Measurements from ENCODE around the gene ANKS6. TPM values are rescaled to one million over a fixed set of nuclear protein-coding genes. Genes with fewer than 3 reads are reported as not detected.

The ANKS6 gene
- total RNA-seq, 1 experiment from 2014 or later, result 39.2 TPM

DNA sequence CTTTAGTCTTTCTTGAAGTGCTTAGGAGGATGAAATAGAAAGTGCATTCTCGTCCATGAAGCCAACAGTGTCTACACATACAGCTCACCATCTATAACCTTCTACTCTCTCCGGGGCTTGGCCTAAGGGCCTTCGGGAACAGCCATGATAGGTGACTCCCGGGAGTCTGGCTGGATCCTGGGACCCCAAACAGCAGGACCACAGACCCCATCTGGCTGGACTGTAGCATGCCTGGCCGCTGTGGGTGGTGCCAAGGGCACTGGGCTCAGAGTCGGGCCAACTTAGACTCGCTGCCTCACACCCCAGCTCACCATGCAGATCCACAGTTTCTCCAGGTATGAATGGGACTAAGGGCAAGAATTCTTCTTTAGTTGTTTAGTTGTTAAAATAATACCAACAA is 104.0 kb downstream of the ANKS6 start (continued):
- TF ChIP-seq, protein P1, sequence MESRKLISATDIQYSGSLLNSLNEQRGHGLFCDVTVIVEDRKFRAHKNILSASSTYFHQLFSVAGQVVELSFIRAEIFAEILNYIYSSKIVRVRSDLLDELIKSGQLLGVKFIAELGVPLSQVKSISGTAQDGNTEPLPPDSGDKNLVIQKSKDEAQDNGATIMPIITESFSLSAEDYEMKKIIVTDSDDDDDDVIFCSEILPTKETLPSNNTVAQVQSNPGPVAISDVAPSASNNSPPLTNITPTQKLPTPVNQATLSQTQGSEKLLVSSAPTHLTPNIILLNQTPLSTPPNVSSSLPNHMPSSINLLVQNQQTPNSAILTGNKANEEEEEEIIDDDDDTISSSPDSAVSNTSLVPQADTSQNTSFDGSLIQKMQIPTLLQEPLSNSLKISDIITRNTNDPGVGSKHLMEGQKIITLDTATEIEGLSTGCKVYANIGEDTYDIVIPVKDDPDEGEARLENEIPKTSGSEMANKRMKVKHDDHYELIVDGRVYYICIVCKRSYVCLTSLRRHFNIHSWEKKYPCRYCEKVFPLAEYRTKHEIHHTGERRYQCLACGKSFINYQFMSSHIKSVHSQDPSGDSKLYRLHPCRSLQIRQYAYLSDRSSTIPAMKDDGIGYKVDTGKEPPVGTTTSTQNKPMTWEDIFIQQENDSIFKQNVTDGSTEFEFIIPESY (IDR thresholded peaks at IDR 0.05; ENCODE audit: extremely low read depth, insufficient replicate concordance, low read length), result no peak

DNA sequence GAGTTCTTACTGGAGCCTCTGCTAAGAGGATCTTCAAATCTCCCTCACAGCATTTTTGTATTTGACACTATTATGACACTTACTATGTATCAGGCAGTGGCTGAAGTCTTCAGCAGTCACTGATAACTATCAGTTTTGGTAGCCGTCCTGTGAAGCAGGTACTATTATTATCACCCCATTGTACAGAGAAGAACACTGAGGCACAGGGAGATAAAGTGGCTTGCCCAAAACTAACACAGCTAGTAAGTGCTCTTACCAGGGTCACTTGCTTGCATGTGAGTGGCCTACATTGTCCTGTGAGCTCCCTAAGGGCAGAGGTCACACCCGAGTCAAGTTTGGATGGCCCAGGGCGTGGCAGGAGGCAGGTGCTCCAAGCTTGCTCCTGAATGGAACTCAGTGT is 104.5 kb downstream of the ANKS6 start:
- no TSS peak for BruUV-seq (replicated peaks)
- no peaks in the 10 kb centered on the region for H3K9me3 ChIP-seq (ENCODE audit: control insufficient read depth in 1 of 2, insufficient read depth in 1 of 2, low read depth in 1 of 2, low read length in 2 of 2)
- ChIA-PET POLR2A (no interaction called here), RAD21 (ENCODE audit: low non-redundant PET in 1 of 2, low total read pairs in 2 of 2, uncharacterized antibody in 2 of 2, unreplicated experiment in 2 of 2) (no interaction called here), CTCF (no interaction called here)
- H3K79me2 ChIP-seq (ENCODE audit: insufficient read depth, low read length), result no peaks in the 10 kb centered on the region
- H3K27ac ChIP-seq (ENCODE audit: low read depth, low read length), result no peak overlapping the region
- no peaks in the 10 kb centered on the region for H3K9me2 ChIP-seq (ENCODE audit: insufficient read depth)
- ATAC-seq, result no peak
- no peak for TF ChIP-seq YY1 (IDR thresholded peaks at IDR 0.05; ENCODE audit: extremely low read depth, insufficient replicate concordance, low read depth, low read length)
- no peak for TF ChIP-seq POLR2A (IDR thresholded peaks at IDR 0.05; ENCODE audit: borderline replicate concordance, extremely low read depth, insufficient read depth, insufficient read length)
- TF ChIP-seq POLR2AphosphoS5 (IDR thresholded peaks at IDR 0.05; ENCODE audit: low read depth, low read length), result no peak
- no peak for TF ChIP-seq EGR1 (IDR thresholded peaks at IDR 0.05; ENCODE audit: low read depth)
- TF ChIP-seq SIN3A (IDR thresholded peaks at IDR 0.05; ENCODE audit: low read depth), result no peak
- no peaks in the 10 kb centered on the region for H3K36me3 ChIP-seq (ENCODE audit: control insufficient read depth in 1 of 2, insufficient read depth in 2 of 2, low read length in 2 of 2)
- H3K27me3 ChIP-seq (ENCODE audit: insufficient read depth, low read length), result peaks cover 15% of the 10 kb centered on the region
- H3K9ac ChIP-seq (ENCODE audit: low read length), result no peak overlapping the region
- H3K4me2 ChIP-seq (ENCODE audit: low read length), result no peak overlapping the region
- H4K20me1 ChIP-seq (ENCODE audit: insufficient read depth), result no peaks in the 10 kb centered on the region
- H2AFZ ChIP-seq (ENCODE audit: low read depth, low read length, poor library complexity, severe bottlenecking), result no peak overlapping the region
- H3K4me3 ChIP-seq (replicated peaks in 1 of 2; ENCODE audit: low read depth in 1 of 2, low read length in 2 of 2), result no peak overlapping the region
- H3K4me1 ChIP-seq (ENCODE audit: control insufficient read depth in 1 of 2, insufficient read depth in 2 of 2, low read length in 2 of 2), result no peaks in the 10 kb centered on the region
- intact Hi-C loops (cut with micrococcal nuclease), result no loop called here
- no peak for DNase-seq (ENCODE audit: low read depth, low spot score)

DNA sequence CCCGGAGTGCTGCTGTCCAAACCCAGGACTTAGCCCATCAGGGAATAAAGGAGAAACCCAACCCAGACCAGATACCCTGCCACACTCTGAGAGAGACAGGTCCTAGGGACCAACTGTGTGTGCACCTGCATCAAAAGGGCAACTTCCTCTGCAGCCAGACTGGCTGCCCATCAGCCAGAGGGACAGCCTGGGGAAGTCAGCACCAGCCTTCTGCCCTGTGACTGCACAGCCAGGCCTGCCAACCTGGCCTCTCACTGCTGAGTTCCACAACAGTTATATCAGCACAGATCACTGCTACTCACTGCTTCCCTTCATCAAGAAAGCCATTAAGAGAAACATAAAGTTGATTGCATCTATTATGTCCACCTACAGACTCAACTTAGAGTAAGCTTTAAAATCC is 105.7 kb downstream of the ANKS6 start:
- BruUV-seq (replicated peaks), result no TSS peak
- no peak for TF ChIP-seq ZNF274 (IDR thresholded peaks at IDR 0.05; ENCODE audit: low read depth, low read length)
- no peak for TF ChIP-seq EGR1 (IDR thresholded peaks at IDR 0.05; ENCODE audit: low read depth)
- TF ChIP-seq, protein P1 (IDR thresholded peaks at IDR 0.05; ENCODE audit: extremely low read depth, insufficient replicate concordance, low read length), result no peak
- no peak for TF ChIP-seq ZFX (IDR thresholded peaks at IDR 0.05)
- TF ChIP-seq SIN3A (IDR thresholded peaks at IDR 0.05; ENCODE audit: low read depth), result no peak
- no peak for TF ChIP-seq ELF1 (IDR thresholded peaks at IDR 0.05; ENCODE audit: borderline replicate concordance, low read depth)
- TF ChIP-seq POLR2A (IDR thresholded peaks at IDR 0.05; ENCODE audit: borderline replicate concordance, extremely low read depth, insufficient read depth, insufficient read length), result no peak
- TF ChIP-seq SRF (IDR thresholded peaks at IDR 0.05; ENCODE audit: low read depth), result no peak
- TF ChIP-seq, protein P2, sequence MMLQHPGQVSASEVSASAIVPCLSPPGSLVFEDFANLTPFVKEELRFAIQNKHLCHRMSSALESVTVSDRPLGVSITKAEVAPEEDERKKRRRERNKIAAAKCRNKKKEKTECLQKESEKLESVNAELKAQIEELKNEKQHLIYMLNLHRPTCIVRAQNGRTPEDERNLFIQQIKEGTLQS (IDR thresholded peaks at IDR 0.05), result no peak
- TF ChIP-seq EZH2 (IDR thresholded peaks at IDR 0.05), result no peak
- no peak for TF ChIP-seq YY1 (IDR thresholded peaks at IDR 0.05; ENCODE audit: extremely low read depth, insufficient replicate concordance, low read depth, low read length)
- no peak for TF ChIP-seq EZH2phosphoT487 (IDR thresholded peaks at IDR 0.05; ENCODE audit: borderline replicate concordance)
- no peak for TF ChIP-seq POLR2AphosphoS5 (IDR thresholded peaks at IDR 0.05; ENCODE audit: low read depth, low read length)
- TF ChIP-seq CBX3 (IDR thresholded peaks at IDR 0.05; ENCODE audit: low read depth), result no peak
- TF ChIP-seq TCF7L2 (IDR thresholded peaks at IDR 0.05; ENCODE audit: borderline replicate concordance, extremely low read depth, insufficient read depth, insufficient read length), result no peak

More for the DNA sequence above, 105.7 kb downstream of the ANKS6 start:
- Histone ChIP-seq H3K36me3 (ENCODE audit: control insufficient read depth in 1 of 2, insufficient read depth in 2 of 2, low read length in 2 of 2) (no peaks in the 10 kb centered on the region), H4K20me1 (ENCODE audit: insufficient read depth) (no peaks in the 10 kb centered on the region), H3K27ac (ENCODE audit: low read depth, low read length) (no peak overlapping the region), H2AFZ (ENCODE audit: low read depth, low read length, poor library complexity, severe bottlenecking) (no peak overlapping the region), H3K9me2 (ENCODE audit: insufficient read depth) (no peaks in the 10 kb centered on the region), H3K4me1 (ENCODE audit: control insufficient read depth in 1 of 2, insufficient read depth in 2 of 2, low read length in 2 of 2) (no peaks in the 10 kb centered on the region), H3K4me3 (replicated peaks in 1 of 2; ENCODE audit: low read depth in 1 of 2, low read length in 2 of 2) (no peak overlapping the region), H3K9me3 (ENCODE audit: control insufficient read depth in 1 of 2, insufficient read depth in 1 of 2, low read depth in 1 of 2, low read length in 2 of 2) (no peaks in the 10 kb centered on the region), H3K4me2 (ENCODE audit: low read length) (no peak overlapping the region), H3K79me2 (ENCODE audit: insufficient read depth, low read length) (no peaks in the 10 kb centered on the region), H3K9ac (ENCODE audit: low read length) (no peak overlapping the region), H3K27me3 (ENCODE audit: insufficient read depth, low read length) (peaks cover 5% of the 10 kb centered on the region)
- CTCF ChIA-PET, result no interaction called here
- intact Hi-C loops (cut with micrococcal nuclease), result no loop called here
- no peak for ATAC-seq
- DNase-seq (ENCODE audit: low read depth, low spot score), result no peak
- RAD21 ChIA-PET (ENCODE audit: low non-redundant PET in 1 of 2, low total read pairs in 2 of 2, uncharacterized antibody in 2 of 2, unreplicated experiment in 2 of 2), result no interaction called here
- POLR2A ChIA-PET, result no interaction called here

Measured in HCT116 (cell line).